ELR (cell line): ENCODE results near the gene FABP3.
"Not testable (repeated sequence)": the region's sequence is repeated elsewhere in the genome, so short reads cannot be mapped to it uniquely, and the experiment has no call there.

Source experiments
- DNase-seq: peaks from one replicate; pipeline ENCODE4 v3.0.0-alpha.2; 2015; ENCODE audit warnings: low read depth

Gene FABP3

DNA sequence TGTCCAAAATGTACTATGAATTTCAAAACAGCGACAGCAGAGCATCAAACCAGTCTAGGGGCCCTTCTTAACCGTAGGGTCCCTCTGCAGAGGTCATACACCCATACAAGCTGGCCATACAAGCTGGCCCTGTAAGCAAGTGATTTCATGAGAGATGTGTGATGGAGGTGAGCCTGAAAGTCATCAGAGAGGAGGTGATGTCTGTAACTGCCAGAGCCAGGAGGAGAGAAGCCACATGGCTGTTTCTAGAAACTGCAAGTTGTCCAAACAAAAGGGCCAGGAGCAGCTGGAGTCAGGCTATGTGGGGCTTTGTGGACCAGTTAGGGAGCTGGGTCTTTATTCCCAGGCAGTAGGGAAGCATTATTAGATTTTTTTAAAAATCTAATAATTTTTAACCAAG lies 25.4 kb upstream of the FABP3 start:
- DNase-seq, result no peak

DNA sequence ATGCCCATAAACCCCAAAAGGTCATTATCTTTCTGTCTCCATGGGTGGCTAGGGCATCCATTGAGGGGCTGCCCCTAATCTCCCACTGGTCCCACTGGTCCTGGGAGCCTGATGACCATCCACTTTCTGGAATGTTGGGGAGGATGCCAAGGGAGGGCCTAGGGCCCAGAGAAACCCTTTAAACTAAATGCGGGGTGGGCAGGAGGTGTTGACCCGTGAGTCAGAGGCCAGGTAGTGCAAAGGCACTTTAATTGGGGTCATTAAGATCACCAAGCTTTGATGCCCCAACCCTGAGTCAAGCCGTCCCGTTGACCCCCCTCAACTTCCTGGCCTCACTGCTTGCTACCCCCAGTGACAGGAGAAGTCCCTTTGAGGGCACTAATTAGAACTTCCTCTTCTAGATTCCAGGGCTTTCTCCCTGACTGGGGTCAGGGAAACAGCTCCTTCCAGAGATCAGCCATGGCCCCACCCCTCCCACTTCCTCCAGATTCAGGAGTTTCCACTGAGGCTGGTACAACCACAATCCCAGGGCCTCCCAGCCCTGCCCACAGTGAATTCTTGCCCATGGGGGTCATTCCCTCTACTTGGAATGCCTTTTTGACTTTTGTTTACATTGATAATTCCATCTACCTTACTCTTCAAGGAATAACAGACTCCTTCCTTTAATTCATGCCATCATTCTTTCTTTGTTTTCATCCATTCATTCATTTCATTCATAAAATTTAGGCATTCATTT lies 24.7 kb upstream of the FABP3 start:
- DNase-seq, result peak; percentile 78

DNA sequence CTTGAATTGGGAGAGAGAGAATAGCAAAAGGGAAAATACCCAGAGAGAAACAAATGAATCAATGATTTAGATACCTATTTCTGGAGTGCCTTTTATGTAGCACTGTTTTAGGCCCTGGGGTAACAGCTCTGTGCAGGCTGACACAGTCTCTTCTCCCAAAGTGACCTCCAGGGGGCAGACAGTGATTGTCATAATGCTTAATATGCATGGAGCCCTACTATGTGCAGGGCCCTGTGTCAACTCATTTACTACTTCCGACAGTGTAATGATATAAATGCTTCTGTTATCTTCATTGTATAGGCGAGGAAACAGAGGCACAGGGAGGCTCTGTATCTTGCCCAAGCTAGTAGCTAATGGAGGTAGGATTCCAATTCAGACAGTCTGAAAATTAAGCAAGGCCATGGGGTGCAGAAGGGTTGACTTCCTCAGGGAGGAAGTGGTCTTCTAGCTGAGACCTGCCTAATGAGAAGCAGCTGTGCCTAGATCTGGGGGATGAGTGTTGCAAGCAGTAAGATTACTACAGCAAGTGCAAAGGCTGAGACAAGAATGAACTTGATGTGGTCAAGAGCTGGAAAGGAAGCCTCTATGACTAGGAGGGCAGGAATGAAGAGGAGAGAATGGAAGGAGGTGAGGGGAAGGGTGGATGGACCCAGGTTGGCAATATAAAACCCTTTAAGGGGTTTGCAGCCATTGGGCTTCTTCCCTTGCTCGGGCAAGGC lies 23.9 kb upstream of the FABP3 start:
- DNase-seq, result peak; percentile 89

DNA sequence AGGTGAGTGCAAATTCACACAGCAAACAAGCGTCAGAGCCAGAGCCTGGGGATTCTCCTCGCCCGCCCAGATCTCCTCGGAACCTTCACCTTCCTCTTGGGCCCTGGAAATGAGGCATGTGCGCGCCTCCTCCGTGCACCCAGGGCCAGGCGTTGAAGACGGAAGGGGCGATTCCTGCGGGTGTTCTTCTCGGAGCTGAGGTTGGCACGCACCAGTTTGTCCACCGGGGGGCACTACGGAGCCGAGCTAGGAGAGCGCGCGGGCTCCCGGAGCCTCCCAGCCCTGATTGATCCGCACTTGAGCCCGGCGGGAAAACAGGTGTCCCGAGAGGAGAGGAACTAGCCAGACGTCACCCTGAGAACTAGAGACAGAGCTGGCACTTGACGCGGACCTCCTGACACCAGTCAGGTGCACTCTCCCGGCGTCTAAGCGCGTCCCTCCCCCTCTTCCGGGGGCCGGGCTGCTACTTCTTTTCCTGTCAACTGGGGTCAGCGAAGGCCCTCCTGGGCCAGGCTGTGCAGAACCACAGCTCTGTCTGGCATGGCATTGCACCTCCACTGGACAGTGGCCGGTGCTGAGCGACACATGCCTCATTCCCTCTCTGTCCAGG lies 21.8 kb upstream of the FABP3 start:
- peak; percentile 88 for DNase-seq

DNA sequence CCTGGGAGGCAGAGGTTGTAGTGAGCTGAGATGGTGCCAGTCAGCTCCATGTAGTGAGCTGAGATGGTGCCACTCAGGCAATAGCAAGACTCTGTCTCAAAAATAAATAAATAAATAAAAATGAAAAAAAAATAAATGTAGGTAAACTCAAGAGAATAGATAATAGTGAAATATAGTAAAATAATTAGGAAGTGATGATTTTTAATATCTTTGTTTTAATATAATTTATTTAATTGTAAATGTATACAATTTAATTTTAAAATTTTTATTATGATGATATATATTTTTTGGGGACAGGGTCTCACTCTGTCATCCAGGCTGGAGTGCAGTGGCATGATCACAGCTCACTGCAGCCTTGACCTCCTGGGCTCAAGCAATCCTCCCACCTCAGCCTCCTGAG lies 20.6 kb upstream of the FABP3 start:
- no peak for DNase-seq

DNA sequence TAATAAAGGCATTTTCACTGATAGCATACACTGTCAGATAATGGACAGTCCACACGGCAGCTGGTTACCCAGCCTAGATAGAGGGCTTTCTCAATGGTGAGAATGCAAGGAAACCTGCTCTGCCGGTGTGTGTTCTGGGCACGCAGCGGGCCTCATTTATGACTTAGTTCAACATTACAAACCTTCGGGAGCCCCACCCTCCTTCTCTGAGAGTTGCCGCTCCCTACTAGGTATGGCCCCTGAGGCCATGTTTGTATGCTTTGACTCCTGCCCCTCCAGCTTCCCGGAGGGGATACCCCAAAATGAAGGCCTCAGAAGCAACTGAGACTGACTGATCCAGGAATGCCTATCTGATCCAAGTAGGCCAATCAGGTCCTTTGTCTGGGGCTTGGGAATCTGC lies 17.2 kb upstream of the FABP3 start:
- no peak for DNase-seq

DNA sequence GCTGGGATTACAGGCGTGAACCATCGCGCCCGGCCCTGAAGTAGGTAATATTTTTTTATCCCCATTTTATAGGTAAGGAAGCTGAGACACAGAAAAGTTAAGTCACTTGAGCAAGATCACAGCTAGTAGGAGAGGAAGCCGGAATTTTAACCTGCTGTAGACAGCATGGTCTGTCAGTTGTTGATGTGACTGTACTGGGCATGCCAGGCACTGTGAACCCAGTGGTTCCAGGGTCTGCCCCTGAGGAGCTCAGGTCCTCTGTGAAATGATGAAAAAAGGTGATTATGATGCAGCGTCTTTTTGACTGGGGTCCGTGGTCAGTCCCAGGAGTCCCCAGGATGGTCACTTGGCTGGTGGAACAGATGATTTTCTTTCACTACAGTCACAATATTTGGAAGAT lies 16.7 kb upstream of the FABP3 start:
- DNase-seq, result no peak

DNA sequence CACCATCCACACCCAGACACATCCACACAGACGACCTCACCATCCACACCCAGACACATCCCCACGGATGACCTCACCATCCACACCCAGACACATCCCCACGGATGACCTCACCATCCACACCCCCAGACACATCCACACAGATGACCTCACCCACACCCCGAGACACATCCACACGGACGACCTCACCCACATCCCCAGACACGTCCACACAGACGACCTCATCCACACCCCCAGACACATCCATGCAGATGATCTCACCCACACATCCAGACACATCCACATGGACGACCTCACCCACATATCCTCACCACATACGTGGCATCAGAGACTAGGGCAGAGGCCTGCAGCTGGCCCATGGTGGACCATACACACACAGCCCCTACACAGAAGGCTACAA lies 14.7 kb upstream of the FABP3 start:
- DNase-seq, result no peak

DNA sequence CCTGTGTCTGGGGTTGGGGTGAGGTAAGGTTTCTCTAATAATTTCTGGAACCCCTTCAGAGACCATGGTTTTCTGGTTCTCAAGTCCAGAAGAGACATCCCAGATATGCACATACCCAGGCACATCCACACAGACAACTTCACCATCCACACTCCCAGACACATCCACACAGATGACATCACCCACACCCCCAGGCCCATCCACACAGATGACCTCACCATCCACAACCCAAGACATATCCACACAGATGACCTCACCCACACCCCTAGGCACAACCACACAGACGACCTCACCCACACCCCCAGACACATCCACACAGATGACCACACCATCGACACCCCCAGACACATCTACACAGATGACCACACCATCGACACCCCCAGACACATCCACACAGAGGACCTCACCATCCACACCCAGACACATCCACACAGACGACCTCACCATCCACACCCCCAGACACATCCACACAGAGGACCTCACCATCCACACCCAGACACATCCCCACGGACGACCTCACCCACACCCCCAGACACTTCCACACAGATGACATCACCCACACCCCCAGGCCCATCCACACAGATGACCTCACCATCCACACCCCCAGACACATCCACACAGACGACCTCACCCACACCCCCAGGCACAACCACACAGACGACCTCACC lies 13.8 kb upstream of the FABP3 start:
- not testable (repeated sequence) for DNase-seq

DNA sequence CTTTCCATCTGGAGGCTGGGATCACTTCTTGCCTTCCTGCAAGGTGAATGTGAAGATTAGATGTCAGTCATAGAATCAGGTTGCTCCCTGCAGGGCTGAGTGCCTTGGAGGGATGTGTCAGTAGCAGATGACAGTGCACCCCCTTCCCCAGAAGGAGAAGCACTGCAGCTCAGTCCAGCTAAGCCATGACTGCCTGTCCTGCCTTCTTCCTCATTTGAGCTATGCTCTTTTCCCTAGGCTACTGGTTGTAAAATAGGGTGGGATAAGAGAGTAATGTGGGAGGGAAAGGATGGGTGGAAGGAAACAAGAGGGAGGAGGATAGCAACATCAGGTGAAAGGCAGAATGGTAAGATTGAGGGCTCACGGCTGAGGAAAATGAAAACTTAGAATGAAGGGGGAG lies 11.1 kb upstream of the FABP3 start:
- no peak for DNase-seq

DNA sequence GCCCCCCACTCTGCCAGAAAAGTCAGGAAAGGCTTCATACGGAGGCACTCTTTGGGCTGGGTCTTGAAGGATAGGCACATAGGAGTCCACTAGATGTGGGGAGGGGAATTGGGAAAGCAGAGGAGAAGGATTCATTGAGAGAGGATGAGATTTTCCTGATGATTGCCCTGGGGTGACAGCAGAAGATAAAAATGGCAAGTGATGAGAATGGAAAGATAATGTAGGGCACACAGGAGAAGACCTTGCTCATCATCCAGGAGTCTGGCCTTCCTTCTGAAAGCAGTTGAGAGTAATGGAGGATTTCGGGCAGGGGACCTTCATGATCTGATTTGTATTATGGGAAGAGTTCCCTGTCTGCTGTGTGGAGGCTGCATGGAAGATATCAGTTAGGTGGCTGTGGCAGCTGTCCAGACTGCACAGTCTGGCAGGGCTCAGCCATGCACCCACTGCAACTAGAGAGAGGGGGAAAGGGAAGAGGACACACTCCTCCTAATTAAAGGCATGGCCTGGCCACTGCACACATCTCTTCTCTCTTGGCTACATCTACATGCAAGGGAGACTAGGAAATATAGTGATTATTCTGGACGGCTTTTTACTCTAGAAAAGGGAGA lies 9.6 kb upstream of the FABP3 start:
- no peak for DNase-seq

DNA sequence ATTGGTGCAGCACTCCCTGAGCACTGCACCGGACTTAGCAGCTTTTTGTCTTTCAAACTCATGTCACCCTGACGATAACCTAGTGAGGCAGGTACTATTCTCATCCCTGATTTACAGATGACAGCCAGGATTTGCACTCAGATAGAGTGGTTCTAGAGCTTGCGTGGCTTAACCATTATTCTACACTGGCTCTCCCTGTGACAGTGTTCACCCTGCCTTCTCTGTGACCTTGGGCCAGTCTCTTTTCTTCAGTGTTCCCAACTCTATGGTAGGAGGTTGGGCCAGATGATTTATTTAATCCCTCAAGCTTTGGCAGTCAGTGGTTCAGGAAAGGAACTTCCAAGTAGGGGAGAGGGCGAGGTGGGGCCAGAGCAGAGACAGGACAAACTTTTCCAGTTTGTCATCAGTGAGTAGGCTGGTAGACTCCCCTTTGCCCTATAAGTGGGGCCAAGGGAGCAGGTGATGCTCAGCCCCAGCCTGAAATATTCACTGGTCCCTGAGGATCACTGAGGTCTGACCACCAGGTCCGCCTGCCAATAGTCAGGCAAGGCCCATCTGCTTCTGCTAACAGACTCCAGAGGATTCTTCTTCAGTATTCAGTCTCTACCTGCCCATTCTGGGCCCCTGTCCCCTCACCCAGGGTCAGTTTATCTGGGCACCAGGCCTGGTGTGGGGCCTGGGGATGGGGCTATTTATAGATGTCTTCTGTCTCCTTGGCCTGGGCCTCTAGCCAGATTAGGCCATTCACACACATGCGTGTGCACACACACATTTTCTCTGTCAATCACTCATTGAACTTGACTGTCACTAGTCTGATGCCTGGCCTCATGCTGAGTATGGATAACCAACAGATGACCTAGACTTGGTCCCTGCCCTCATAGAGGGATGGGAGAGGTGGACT lies 8.8 kb upstream of the FABP3 start:
- no peak for DNase-seq

DNA sequence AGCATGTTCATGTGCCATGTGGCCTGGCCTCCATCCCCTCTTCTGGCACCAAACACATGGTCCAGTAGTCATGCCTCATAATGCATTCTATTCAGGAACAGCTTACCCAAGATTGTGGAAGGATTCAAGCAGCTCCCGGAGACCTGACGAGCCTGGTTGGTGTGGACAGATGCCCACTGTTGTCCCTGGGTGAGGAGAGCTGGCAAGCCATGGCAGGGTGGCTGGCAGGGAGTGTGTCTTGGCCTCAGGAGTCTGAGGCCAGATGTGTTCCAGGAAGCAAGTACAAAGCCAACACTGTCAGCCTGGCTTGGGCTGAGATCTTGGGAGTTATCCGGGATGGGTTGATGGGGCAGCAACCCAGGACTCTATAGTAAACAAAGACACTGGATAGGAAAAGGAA lies 7.3 kb upstream of the FABP3 start:
- DNase-seq, result no peak

DNA sequence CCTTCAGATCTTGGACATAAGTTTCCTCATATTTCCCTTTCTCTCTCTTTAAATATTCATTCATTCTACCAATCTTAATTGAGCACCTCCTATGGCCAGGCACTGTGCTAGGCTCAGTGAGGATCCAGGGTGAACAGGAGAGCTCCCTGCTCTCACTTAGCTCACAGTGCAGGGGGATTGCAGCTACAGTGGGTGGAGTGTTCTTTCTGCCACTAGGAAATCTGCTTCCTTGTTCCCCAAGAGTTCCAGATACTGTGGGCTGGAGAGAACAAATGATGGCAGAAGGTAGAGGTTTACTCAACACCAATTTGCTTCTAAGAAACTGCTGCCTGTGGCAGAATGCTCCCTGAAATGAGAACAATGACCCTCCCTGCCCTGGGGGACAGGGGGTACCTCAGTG lies 5.1 kb upstream of the FABP3 start:
- no peak for DNase-seq

DNA sequence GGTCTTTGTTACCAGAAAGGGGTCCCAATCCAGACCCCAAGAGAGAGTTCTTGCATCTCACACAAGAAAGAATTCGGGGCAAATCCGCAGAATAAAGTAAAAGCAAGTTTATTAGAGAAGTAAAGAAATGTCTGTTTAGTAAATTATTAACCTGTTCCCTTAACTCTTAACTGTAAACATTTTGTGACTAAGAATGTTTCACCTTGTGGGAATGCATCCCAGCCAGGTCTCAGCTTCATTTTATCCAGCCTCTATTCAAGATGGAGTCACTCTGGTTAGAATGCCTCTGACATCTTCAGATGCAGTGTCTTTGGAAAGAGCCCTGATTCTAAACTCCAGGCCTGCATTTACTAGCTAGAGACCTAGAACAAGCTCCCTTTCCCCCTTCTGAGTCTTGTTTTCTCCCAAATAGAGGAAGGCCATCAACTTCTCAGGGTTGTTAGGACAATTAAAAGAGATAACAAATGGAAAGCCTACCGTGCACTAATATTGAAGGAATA lies 4.5 kb upstream of the FABP3 start:
- no peak for DNase-seq

DNA sequence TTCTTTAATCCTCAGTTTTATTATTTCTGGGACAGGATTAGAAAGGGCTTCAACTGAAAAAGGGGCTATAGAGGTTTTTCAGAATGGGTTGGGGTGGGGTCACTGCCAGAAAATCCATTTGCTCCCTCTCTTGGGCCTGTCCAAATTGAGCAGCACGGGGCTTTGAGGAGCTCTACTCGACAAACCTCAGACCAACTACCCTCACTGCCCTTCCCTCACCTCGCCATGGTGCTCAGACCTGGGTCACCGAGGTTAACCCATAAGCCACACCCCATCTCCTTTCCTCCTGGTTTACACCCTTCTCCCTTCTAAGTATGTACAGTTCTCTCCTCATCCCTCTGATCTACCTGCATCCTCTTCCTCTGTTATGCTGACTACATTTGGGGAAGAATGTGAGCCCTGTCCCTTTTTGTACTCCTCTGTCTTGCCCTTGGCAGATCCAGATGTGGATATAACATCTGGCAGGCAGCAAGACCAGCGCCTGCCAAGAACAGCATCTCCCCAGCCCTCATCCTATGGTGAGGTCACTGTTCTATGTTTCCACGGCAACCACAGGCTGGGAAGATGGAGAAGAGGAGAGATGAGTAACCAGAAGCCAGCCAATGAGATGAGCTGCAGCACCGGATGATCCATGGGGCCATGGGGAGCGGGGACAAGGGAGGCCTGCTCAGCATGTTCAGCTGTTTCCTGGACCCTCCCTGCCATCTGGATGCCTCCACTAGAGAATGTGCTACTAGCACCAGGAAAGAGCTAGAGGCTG lies 3.7 kb upstream of the FABP3 start:
- peak; percentile 94 for DNase-seq

DNA sequence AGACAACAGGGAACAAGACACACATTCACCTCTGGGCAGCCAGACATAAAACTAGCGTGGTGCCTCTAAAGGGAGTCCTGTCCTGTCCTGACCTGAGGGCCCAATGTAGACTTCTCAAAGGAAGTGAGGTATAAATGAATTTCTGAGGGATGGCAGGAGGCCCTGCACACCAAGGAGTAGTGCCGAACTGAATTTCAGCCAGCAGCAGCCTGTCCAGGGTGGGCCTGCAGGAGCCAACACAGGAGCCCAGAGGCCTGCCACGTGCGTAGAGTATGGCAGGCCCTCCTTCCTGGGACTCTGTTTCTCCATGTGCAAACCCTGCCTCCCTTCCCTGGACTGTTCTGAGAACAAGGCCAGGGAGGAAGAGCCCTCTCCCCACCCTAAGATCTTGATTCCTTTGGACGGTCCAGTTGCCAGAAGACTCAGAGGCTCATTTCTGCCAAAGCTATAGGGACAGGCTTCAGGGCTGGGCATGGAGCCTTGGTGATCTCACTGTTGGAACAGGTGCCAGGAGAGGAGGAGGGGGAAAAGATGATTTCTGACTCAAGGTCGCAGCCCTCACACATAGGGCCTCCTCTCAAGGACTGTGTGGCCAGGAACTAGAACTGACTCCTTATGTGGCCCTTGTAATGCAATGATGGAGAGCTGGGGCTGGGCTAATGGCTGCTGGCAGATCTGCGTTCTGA lies 1.8 kb upstream of the FABP3 start:
- DNase-seq, result no peak

DNA sequence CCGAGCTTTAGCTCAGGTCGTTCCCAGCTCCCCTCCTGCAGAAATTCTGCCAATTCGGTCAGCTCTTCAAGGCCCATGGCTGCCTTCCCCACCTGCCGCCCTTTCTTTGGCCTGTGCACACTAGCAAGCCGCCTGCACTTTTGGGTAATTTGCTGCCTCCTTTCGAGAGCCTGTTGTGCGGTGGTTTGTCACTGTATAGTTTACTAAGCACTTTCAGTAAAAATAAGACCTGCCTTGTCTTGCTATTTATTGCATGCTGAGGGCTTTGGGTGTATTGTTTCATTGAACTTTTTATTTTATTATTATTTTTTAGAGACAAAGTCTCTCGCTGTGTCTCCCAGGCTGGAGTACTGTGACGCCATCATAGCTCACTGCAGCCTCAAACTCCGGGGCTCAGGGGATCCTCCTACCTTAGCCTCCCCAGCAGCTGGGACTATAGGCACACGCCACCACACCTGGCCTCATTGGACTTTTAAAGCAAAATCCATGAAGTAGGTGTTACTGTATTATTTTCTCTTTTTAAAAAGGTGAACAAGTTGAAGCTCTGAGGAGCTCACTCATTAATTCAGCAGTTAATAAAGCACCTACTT lies 1.1 kb upstream of the FABP3 start:
- DNase-seq, result no peak

DNA sequence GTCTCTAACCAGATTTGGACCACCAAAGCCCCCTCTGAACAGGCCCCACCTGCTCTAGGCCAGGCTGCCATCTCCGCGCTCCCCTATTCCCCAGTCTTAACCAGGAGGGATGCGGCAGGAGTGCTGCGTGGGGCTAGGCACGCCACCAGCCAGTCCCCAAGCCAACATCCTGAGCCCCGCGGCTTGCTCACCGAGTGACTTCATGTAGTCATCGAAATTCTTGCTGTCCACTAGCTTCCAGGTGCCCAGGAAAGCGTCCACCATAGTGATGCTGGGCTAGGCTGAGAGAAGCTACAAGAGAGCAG lies 173 bp downstream of the FABP3 start:
- peak; percentile 28 for DNase-seq

DNA sequence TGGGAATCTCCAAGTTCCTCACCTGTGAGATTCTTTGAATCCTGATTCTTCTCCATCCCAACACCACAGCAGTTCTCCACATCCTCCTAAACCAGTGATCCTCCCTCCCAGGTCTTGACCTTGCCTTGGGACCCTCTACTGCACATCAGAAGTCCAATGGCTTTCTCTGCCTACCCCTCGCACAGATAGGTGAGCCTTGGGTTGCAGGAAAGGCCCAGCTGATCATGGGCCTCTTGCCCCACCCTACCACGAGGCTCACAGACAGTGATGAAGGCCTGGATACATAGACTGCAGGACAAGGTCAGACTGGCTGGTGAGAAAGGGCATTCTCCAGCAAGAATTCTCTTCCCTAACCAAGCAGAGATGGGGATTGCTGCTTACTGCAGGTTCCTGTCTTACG lies 825 bp downstream of the FABP3 start:
- no peak for DNase-seq
